Choroid plexus epithelial cell (primary cell): ENCODE data around the gene ABCF3.
A peak's percentile ranks its signal among the peaks of the same experiment; 100 is the strongest.

Experiments
- DNase-seq: peaks from one replicate; pipeline ENCODE4 v3.0.0-alpha.2; 2010; ENCODE audit warnings: low read depth
- H3K4me3 ChIP-seq: 2 replicates; pipeline ENCODE4 v1.5.1; 2011; ENCODE audit warnings: low read depth, mild to moderate bottlenecking, control low read depth, low read length, moderate library complexity
- CTCF ChIP-seq: conservative IDR thresholded peaks from 2 replicates; pipeline ENCODE4 v1.5.1; 2011; ENCODE audit warnings: low read depth, mild to moderate bottlenecking, control low read depth, inconsistent platforms, low read length, moderate library complexity

Gene ABCF3

GRCh38 chr3:184174284-184174645 lies 11.7 kb upstream of the ABCF3 start:
- H3K4me3 ChIP-seq, result no peak overlapping the region
- TF ChIP-seq CTCF, result no peak
- DNase-seq, result no peak

- TF ChIP-seq CTCF, result no peak
- peak; percentile 100 for DNase-seq
- peak within 1 kb of the TSS; percentile 100 for H3K4me3 ChIP-seq
Observed at GRCh38 chr3:184174646-184175492, 11.1 kb upstream of the ABCF3 start, which contains the start of gene AP2M1. Gene AP2M1 (plus strand): TSS chr3:184174855. CDS start chr3:184176994, 2,139 bp downstream.

GRCh38 chr3:184175506-184175905 lies 10.5 kb upstream of the ABCF3 start:
- TF ChIP-seq CTCF, result no peak
- DNase-seq, result no peak
- H3K4me3 ChIP-seq, result peak overlapping the region; percentile 100

GRCh38 chr3:184175981-184176376 lies 10.0 kb upstream of the ABCF3 start:
- DNase-seq, result no peak
- TF ChIP-seq CTCF, result no peak
- peak overlapping the region; percentile 100 for H3K4me3 ChIP-seq

- peak; percentile 98 for DNase-seq
- peak overlapping the region; percentile 100 for H3K4me3 ChIP-seq
- TF ChIP-seq CTCF, result no peak
Observed at GRCh38 chr3:184176377-184177330, 9.3 kb upstream of the ABCF3 start.

GRCh38 chr3:184177331-184177731 lies 8.7 kb upstream of the ABCF3 start:
- DNase-seq, result peak; percentile 60
- peak overlapping the region; percentile 100 for H3K4me3 ChIP-seq
- TF ChIP-seq CTCF, result no peak
